SK-N-SH (cell line): Measurements from ENCODE around the gene HSPG2. TPM values are rescaled to one million over a fixed set of nuclear protein-coding genes. Genes with fewer than 3 reads are reported as not detected.
"Not testable (repeated sequence)": the region's sequence is repeated elsewhere in the genome, so short reads cannot be mapped to it uniquely, and the experiment has no call there.

Experiments used
- CTCF ChIA-PET: fragments of 300-600, 350-600 bp; formaldehyde crosslinking; extraction: SDS; loops from one replicate; lab custom pipeline; 2021; lab: Yijun Ruan, JAX
- POLR2A ChIA-PET: fragments of 350-600 bp; sonication (Branson Sonifier 250); formaldehyde crosslinking; extraction: SDS; loops from one replicate; lab custom pipeline; 2020; ENCODE audit warnings: antibody characterized with exemption, inconsistent platforms; lab: Yijun Ruan, JAX
- DNase-seq: peaks from one replicate; pipeline ENCODE4 v3.0.0; 2012
- H2AFZ ChIP-seq: fragments of 200-600 bp; sonication (generic); 2 replicates; pipeline ENCODE4 v1.8.1; 2016; ENCODE audit warnings: antibody characterized with exemption, mild to moderate bottlenecking, low read depth
- H3F3A ChIP-seq: fragments of 200-600 bp; sonication (generic); replicated peaks from 2 replicates; pipeline ENCODE3; 2016; ENCODE audit warnings: antibody characterized with exemption, mild to moderate bottlenecking; ENCODE audit not compliant: insufficient read depth
- H3K27ac ChIP-seq, 2 experiments: fragments of 200-500 bp in 1 of 2; fragments of 200-600 bp in 1 of 2; sonication (Bioruptor generic) in 1 of 2; sonication (generic), shearing (Covaris generic) in 1 of 2; 2 replicates each; pipeline versions ENCODE4 v1.5.1 to v1.6.1; 2014 to 2016; ENCODE audit warnings: low read depth in 2 of 2, inconsistent platforms in 1 of 2, low read length in 1 of 2, mild to moderate bottlenecking in 1 of 2, mixed read lengths in 1 of 2
- H3K27me3 ChIP-seq: fragments of 200-600 bp; sonication (generic), shearing (Covaris generic); 2 replicates; pipeline ENCODE4 v1.6.1; 2016; ENCODE audit warnings: mixed run types; ENCODE audit not compliant: insufficient read depth
- H3K36me3 ChIP-seq, 2 experiments: fragments of 200-500 bp in 1 of 2; fragments of 200-600 bp in 1 of 2; sonication (Bioruptor generic) in 1 of 2; sonication (generic) in 1 of 2; replicated peaks in 1 of 2; 2 replicates each; pipeline versions ENCODE3 to v1.5.1; 2014 to 2016; ENCODE audit warnings: low read length in 1 of 2, mild to moderate bottlenecking in 1 of 2; ENCODE audit not compliant: insufficient read depth in 2 of 2, control insufficient read depth in 1 of 2
- H3K4me1 ChIP-seq, 2 experiments: fragments of 200-500 bp in 1 of 2; fragments of 200-600 bp in 1 of 2; sonication (Bioruptor generic) in 1 of 2; sonication (generic), shearing (Covaris generic) in 1 of 2; 2 replicates each; pipeline versions ENCODE4 v1.5.1 to v1.6.1; 2014 to 2016; ENCODE audit warnings: low read depth in 1 of 2, low read length in 1 of 2, mixed run types in 1 of 2; ENCODE audit not compliant: insufficient read depth in 2 of 2, control insufficient read depth in 1 of 2
- H3K4me2 ChIP-seq: fragments of 200-600 bp; sonication (generic), shearing (Covaris generic); 2 replicates; pipeline ENCODE4 v1.6.1; 2017; ENCODE audit warnings: mixed run types
- H3K4me3 ChIP-seq, 2 experiments: fragments of 200-500 bp in 1 of 2; fragments of 200-600 bp in 1 of 2; sonication (Bioruptor generic) in 1 of 2; sonication (generic), shearing (Covaris generic) in 1 of 2; 2 replicates each; pipeline versions ENCODE4 v1.5.1 to v1.8.1; 2014 to 2016; ENCODE audit warnings: low read depth in 2 of 2, inconsistent platforms in 1 of 2, low read length in 1 of 2, mild to moderate bottlenecking in 1 of 2, mixed read lengths in 1 of 2, moderate library complexity in 1 of 2
- H3K79me2 ChIP-seq: fragments of 200-600 bp; sonication (generic); 2 replicates; pipeline ENCODE4 v1.8.1; 2017; ENCODE audit warnings: mild to moderate bottlenecking; ENCODE audit not compliant: insufficient read depth
- H3K9ac ChIP-seq: fragments of 200-600 bp; sonication (generic); 2 replicates; pipeline ENCODE4 v1.6.1; 2017; ENCODE audit warnings: mixed run types
- H3K9me2 ChIP-seq: fragments of 200-600 bp; sonication (generic); 2 replicates; pipeline ENCODE4 v1.6.1; 2017; ENCODE audit warnings: mixed run types
- H3K9me3 ChIP-seq: fragments of 200-600 bp; sonication (generic); 2 replicates; pipeline ENCODE4 v1.6.1; 2017; ENCODE audit warnings: mixed run types, mild to moderate bottlenecking, moderate library complexity
- H4K20me1 ChIP-seq: fragments of 200-600 bp; sonication (generic); 2 replicates; pipeline ENCODE4 v1.6.1; 2017; ENCODE audit warnings: mild to moderate bottlenecking, mixed run types; ENCODE audit not compliant: insufficient read depth
- CHD2 ChIP-seq: fragments of 150-350 bp; IDR thresholded peaks from 2 replicates; pipeline ENCODE4 v1.6.1; 2018; ENCODE audit warnings: low read length; ENCODE audit not compliant: partially characterized antibody
- EZH2phosphoT487 ChIP-seq: fragments of 200-600 bp; sonication (generic); IDR thresholded peaks from 2 replicates; pipeline ENCODE4 v1.6.1; 2017; ENCODE audit warnings: low read depth, mixed run types, mild to moderate bottlenecking, antibody characterized with exemption, moderate library complexity, borderline replicate concordance
- FOSL2 ChIP-seq: IDR thresholded peaks from 2 replicates; pipeline ENCODE4 v1.4.0; 2012; ENCODE audit warnings: low read depth, mild to moderate bottlenecking, moderate library complexity, borderline replicate concordance
- FOXJ3 ChIP-seq: sonication (generic); formaldehyde crosslinking; IDR thresholded peaks from 2 replicates; pipeline ENCODE4 v1.5.1; 2020; ENCODE audit warnings: mild to moderate bottlenecking, missing genetic modification reagents
- FOXM1 ChIP-seq: IDR thresholded peaks from 2 replicates; pipeline ENCODE4 v1.4.0; 2012; ENCODE audit warnings: low read depth, mild to moderate bottlenecking
- JUND ChIP-seq: IDR thresholded peaks from 2 replicates; pipeline ENCODE4 v1.4.0; 2012
- PBX3 ChIP-seq: IDR thresholded peaks from 2 replicates; pipeline ENCODE4; 2012
- POLR2AphosphoS5 ChIP-seq: IDR thresholded peaks from 2 replicates; pipeline ENCODE4 v1.6.1; 2012; ENCODE audit warnings: low read depth, low read length
- SIN3A ChIP-seq: IDR thresholded peaks from 2 replicates; pipeline ENCODE4 v1.6.1; 2012; ENCODE audit warnings: low read depth, mild to moderate bottlenecking, low read length, moderate library complexity, borderline replicate concordance
- TCF12 ChIP-seq: IDR thresholded peaks from 2 replicates; pipeline ENCODE4 v1.4.0; 2012
- WGBS: methylation state at CpG from one replicate; pipeline ENCODE4 v1.1.6; 2017; ENCODE audit warnings: low lambda C conversion rate; 5-methylcytosine and 5-hydroxymethylcytosine counted together
- polyA plus RNA-seq, 3 experiments: library from polyadenylated mRNA; depleted of rRNA; stranded (reverse); fragments of >200 nt; gene quantifications; 2 replicates each; pipeline ENCODE4 v1.2.3, GENCODE V29; 2012

Gene HSPG2
- polyA plus RNA-seq, 1 of the 3 experiments (the other 2 are of a cell fraction) = 28.9 TPM

GRCh38 chr1:21794656-21795055, 142.5 kb downstream of the HSPG2 start:
- Histone ChIP-seq H3K27ac (no peak overlapping the region), H3K9me3 (no peaks in the 10 kb centered on the region), H3K79me2 (no peaks in the 10 kb centered on the region), H3K4me1 (no peaks in the 10 kb centered on the region), H3K4me3 (no peak overlapping the region), H3F3A (no peaks in the 10 kb centered on the region), H2AFZ (no peak overlapping the region), H3K27me3 (no peaks in the 10 kb centered on the region), H3K36me3 (no peaks in the 10 kb centered on the region), H3K4me2 (no peak overlapping the region), H4K20me1 (no peaks in the 10 kb centered on the region), H3K9me2 (no peaks in the 10 kb centered on the region), H3K9ac (no peak overlapping the region)
- ChIA-PET CTCF (interaction anchor here (1.5 kb wide), 1 partner anchor 13 kb away, joined by 6 read pairs; no protein-coding TSS in a partner anchor), POLR2A (no interaction called here)
- no peak for DNase-seq
- WGBS = 56% methylated on average over 2 of the region's 2 CpGs
- TF ChIP-seq POLR2AphosphoS5 (no peak), TCF12 (no peak), JUND (no peak), SIN3A (no peak), PBX3 (no peak), FOSL2 (no peak)

GRCh38 chr1:21793104-21793503, 144.0 kb downstream of the HSPG2 start:
- Histone ChIP-seq H3K9ac (no peak overlapping the region), H3K27me3 (no peaks in the 10 kb centered on the region), H3K27ac (no peak overlapping the region), H2AFZ (no peak overlapping the region), H3F3A (no peaks in the 10 kb centered on the region), H3K36me3 (no peaks in the 10 kb centered on the region), H3K4me2 (no peak overlapping the region), H3K9me2 (no peaks in the 10 kb centered on the region), H4K20me1 (no peaks in the 10 kb centered on the region), H3K4me1 (no peaks in the 10 kb centered on the region), H3K79me2 (no peaks in the 10 kb centered on the region), H3K9me3 (no peaks in the 10 kb centered on the region), H3K4me3 (no peak overlapping the region)
- no peak for TF ChIP-seq FOXM1
- no peak for TF ChIP-seq CHD2
- ChIA-PET POLR2A (no interaction called here), CTCF (no interaction called here)
- no peak for DNase-seq
- WGBS = 33% methylated on average over 2 of the region's 2 CpGs

GRCh38 chr1:21786640-21787039, 150.5 kb downstream of the HSPG2 start:
- CTCF ChIA-PET = no interaction called here
- no peaks in the 10 kb centered on the region; a peak in 1 of 4 replicates for H3K4me1 ChIP-seq
- H3F3A ChIP-seq = peaks cover 19% of the 10 kb centered on the region
- H3K9me2 ChIP-seq = no peaks in the 10 kb centered on the region
- H3K36me3 ChIP-seq = no peaks in the 10 kb centered on the region
- no peaks in the 10 kb centered on the region for H3K9me3 ChIP-seq
- H4K20me1 ChIP-seq = no peaks in the 10 kb centered on the region
- no peak overlapping the region for H3K9ac ChIP-seq
- H3K27me3 ChIP-seq = no peaks in the 10 kb centered on the region
- H3K27ac ChIP-seq = no peak overlapping the region
- peaks cover 13% of the 10 kb centered on the region for H3K79me2 ChIP-seq
- no peak overlapping the region for H3K4me2 ChIP-seq
- no peak overlapping the region for H3K4me3 ChIP-seq
- TF ChIP-seq EZH2phosphoT487 (no peak), FOXJ3 (CRISPR knock-in tag) (no peak), SIN3A (no peak)
- TF ChIP-seq, all 33 proteins: peak for 0
- POLR2A ChIA-PET = no interaction called here
- WGBS = 47% methylated on average over 2 of the region's 2 CpGs
- no peak for DNase-seq
- no peak overlapping the region for H2AFZ ChIP-seq

GRCh38 chr1:21785764-21786163, 151.3 kb downstream of the HSPG2 start:
- H3K36me3 ChIP-seq, H3K27ac ChIP-seq, H3K9ac ChIP-seq, H3K9me2 ChIP-seq, POLR2A ChIA-PET, H3K27me3 ChIP-seq, H4K20me1 ChIP-seq, H3K4me1 ChIP-seq, H3K4me3 ChIP-seq, H2AFZ ChIP-seq, DNase-seq, H3K4me2 ChIP-seq, H3K9me3 ChIP-seq: not testable (repeated sequence)
- 75% methylated on average over 9 of the region's 9 CpGs for WGBS
- H3K79me2 ChIP-seq = peaks cover 22% of the 10 kb centered on the region
- CTCF ChIA-PET = interaction anchor here (0.7 kb wide), 1 partner anchor 415 kb away, joined by 3 read pairs; no protein-coding TSS in a partner anchor
- peaks cover 22% of the 10 kb centered on the region for H3F3A ChIP-seq
